ENCODE data around the gene PACS1. TPM values are rescaled to one million over a fixed set of nuclear protein-coding genes. Genes with fewer than 3 reads are reported as not detected.
A peak's percentile ranks its signal among the peaks of the same experiment; 100 is the strongest.

PACS1 gene
- total RNA-seq, 1 experiment from 2014 or later: 9.0 TPM

DNA sequence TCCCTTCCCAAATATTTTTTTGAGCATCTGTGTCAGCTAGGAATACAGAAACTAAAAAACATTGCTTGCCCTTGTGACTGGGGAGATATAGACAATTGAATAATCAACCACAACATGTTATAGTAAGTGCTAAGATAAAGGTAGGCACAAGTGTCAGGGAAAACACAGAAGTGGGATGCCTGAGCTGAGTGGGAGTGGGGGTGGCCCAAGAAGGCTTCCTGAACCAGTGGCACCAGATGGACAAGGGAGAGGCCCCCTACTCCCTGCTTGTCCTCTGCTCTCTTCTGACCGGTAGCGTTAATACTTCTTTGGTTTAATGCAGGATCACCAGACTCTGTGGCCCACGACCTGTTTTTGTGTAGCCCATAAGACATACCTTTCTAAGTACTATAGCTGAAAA is 48.8 kb downstream of the PACS1 start:
- in situ Hi-C loops (cut with HindIII; ENCODE audit: low pct_unique_long_range_greater_than_20kb, low sequenced_read_pairs): no loop called here
- no peak for DNase-seq (ENCODE audit: low read depth, low spot score)

DNA sequence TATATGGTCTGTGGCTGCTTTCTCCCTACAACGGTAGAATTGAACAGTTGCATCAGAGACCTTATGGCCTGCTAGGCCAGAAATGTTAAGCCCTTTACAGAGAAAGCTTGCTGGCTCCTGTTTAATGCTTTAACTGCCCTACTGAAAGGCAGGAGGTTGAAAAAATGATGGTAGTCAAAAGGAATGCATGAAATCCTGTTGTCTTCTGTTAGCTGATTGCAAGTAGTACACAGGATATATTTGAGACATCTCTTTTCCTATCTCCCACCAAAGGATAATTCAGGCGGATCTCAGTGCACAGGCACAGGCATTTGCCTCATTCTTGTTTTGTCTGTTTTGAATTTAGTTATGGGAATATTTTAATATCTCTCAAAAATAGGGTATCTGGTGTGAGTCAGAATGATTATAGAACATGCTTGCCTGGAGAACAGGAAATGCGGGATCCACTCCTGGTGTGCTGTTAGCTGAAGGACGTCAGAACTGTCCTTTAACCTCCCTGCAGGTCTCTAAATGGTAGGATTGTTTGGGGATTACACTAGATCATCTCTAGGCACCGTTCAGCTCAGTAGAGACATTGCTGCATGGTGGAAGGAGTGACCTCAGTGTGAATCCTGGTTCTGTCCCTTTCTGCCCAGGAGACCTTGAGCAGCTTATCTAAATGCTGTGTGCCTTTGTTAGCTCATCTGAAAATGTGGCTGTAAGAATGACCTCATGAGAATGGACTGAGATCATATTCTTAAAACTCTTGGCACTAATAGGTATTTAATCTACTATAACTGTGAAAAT is 49.5 kb downstream of the PACS1 start:
- peak; percentile 87 for DNase-seq (ENCODE audit: low read depth, low spot score)
- in situ Hi-C loops (cut with HindIII; ENCODE audit: low pct_unique_long_range_greater_than_20kb, low sequenced_read_pairs): no loop called here

DNA sequence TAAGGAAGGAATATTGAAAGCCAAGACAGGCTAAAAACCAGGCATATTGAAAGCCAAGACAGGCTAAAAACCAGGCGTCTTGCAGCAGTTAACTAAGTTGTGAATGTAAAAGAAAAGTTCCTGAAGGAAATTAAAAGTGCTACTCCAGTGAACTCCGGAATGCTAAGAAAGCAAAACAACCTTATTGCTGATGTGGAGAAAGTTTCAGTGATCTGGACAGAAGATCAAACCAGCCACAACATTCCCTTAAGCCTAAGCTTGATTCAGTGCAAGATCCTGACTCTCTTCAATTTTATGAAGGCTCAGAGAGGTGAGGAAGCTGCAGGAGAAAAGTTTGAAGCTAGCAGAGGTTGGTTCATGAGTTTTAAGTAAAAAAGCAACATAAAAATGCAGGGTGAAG is 51.4 kb downstream of the PACS1 start:
- no peak for DNase-seq (ENCODE audit: low read depth, low spot score)
- in situ Hi-C loops (cut with HindIII; ENCODE audit: low pct_unique_long_range_greater_than_20kb, low sequenced_read_pairs): no loop called here

DNA sequence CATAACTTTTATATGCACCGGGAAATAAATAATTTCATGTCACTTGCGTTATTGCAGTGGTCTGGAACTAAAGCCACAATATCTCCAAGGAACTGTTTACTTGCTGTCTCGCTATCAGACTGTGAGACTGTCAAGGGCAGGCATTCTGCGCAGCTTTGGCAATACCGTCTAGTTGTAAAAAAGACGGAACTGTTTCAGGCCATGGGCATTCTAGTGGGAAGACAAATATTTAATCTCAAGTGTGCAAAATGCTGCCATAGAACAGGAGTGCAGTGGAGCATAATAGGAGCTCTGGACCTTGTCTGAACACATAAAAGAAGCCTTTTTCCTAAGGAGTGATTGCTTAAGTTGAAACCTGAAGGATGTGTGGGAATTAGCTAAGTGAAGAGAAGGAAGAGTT is 53.8 kb downstream of the PACS1 start:
- no peak for DNase-seq (ENCODE audit: low read depth, low spot score)
- in situ Hi-C loops (cut with HindIII; ENCODE audit: low pct_unique_long_range_greater_than_20kb, low sequenced_read_pairs): no loop called here

DNA sequence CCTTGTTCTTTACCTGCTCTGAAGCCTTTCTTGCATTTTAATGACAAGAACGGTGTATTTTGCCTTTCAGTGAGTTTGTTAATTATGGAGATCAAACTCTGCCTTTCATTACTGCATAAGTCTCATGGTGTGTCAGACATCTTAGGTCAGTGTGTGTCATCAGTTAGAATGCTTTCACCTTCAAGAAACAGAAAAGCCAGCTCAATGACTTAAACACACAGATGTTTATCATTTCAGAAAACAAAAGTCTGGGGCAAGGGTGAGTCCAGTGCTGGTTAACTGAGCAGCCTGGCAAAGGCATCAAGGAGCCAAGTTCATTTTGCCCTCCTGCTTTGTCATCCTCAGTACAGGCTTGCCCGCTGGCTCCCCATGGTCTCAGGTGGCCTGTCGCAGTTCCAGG is 54.5 kb downstream of the PACS1 start:
- DNase-seq (ENCODE audit: low read depth, low spot score): no peak
- in situ Hi-C loops (cut with HindIII; ENCODE audit: low pct_unique_long_range_greater_than_20kb, low sequenced_read_pairs): no loop called here

DNA sequence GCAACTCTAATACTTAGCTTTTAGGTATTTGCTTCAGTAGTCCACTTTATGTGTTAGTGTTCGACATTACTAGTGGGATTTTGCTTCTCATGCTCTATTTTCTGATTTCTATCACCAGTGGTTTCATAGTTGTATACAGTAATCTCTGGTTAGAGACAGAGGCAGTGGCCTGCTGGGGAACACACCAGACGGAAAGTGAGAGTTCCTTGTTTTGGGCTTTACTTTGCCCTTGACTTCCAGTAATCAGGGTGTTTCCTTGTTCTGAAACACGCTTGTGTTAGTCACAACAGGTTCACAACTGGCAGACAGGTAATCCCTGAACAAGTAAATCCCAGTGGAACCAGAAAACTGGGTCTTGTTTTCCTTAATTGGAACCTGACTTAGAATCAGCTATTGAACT is 56.0 kb downstream of the PACS1 start:
- in situ Hi-C loops (cut with HindIII; ENCODE audit: low pct_unique_long_range_greater_than_20kb, low sequenced_read_pairs): no loop called here
- no peak for DNase-seq (ENCODE audit: low read depth, low spot score)

DNA sequence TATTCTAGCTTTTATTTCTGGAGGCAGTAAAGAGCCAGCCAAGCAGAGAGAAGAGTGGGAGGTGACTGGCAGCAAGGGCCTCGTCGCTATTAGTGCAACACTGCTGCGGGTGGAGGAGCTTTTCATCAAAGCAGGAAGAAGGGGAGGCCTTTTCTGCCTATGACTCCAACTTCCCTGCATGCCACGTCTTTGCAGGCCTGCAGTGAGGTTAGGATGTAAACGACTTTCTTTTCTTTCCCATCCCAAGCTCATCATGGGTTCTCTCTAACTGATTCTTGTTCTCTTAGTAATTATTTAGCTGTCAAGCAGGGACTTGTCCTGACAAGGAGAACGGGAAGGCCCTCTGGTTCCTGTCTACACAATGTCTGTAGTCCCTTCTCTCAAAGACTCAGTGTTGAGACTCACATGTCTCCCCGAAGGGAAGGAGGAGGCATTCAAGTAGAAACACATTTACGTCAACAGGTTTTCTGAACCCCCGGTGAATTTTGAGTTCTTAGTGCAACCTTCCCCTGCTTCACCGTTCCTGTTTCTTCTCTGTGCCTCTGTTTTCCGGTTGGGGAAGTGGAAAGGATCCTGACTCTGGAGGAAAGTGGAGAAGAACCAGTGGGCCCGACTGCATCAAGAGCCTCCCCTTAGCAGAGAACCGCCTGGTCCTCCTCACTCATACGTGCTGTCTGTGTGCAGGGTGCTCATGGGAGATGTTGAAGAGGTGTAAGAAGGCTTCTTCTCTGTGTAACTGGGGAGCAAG is 56.9 kb downstream of the PACS1 start:
- in situ Hi-C loops (cut with HindIII; ENCODE audit: low pct_unique_long_range_greater_than_20kb, low sequenced_read_pairs): no loop called here
- peak; percentile 11 for DNase-seq (ENCODE audit: low read depth, low spot score)

DNA sequence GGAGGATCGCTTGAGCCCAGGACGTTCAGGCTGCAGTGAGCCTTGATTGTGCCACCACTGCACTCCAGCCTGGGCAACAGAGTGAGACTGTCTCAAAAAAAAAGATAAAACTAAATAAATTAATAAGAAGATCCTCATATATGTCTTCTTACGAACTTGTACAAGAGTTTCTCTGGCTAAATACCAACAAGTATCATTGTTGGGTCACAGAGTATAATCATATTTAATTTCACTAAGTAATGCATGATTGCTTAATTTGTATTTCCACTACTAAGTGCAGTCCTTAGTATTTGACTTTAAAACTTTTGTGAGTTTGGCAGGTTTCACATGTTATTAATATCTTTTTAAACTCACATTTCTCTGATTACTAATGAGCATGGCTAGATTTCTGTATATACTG is 60.9 kb downstream of the PACS1 start:
- in situ Hi-C loops (cut with HindIII; ENCODE audit: low pct_unique_long_range_greater_than_20kb, low sequenced_read_pairs): no loop called here

DNA sequence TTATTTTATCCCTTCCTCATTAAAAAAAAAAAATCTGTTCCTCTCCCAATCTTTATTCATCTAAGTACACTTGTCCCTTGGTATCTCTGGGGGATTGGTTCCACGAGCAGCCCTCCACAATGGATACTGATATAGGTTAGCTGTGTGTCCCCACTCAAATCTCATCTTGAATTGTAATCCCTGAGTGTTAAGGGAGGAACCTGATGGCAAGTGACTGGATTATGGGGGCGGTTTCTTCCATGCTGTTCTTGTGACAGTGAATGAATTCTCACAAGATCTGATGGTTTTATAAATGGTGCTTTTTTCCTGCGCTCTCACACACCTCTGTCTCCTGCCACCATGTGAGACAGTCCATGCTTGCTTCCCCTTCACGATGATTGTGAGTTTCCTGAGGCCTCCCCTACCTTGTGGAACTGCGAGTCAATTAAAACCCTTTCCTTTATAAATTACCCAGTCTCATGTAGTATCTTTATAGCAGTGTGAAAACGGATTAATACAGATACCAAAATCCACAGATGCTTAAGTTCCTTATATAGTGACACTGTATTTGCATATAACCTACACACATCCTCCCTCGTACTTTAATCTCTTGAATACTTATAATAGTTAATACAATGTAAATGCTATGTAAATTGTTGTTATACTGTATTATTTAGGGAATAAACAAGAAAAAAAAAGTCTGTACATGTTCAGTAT is 62.0 kb downstream of the PACS1 start:
- in situ Hi-C loops (cut with HindIII; ENCODE audit: low pct_unique_long_range_greater_than_20kb, low sequenced_read_pairs): no loop called here
- peak; percentile 10 for DNase-seq (ENCODE audit: low read depth, low spot score)

More for the DNA sequence above, 60.9 kb downstream of the PACS1 start:
- no peak for DNase-seq (ENCODE audit: low read depth, low spot score)

DNA sequence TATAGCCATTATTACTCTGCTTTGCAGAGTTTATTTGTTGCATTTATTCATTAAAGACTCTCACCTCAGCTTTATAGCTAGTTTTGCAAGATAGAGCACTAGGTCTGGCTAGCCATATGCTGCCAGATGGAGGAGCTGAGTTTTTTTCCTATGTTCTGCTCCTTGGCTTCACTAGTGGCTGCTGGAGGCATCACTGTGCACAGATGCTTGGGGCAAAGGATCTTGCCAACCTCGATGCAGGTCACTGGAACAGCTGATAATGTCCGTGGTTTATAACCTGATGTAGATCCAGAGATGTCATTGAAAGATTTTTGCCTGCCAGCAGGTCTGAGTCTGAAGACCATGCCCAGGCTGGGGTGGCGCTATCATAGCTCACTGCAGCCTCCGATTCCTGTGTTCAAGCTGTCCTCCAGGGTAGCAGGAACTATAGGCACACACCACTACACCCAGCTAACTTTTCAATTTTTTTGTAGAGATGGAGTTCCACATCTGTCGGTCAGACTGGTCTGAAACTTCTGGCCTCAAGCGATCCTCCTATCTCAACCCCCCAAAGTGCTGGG is 63.2 kb downstream of the PACS1 start:
- DNase-seq (ENCODE audit: low read depth, low spot score): no peak
- in situ Hi-C loops (cut with HindIII; ENCODE audit: low pct_unique_long_range_greater_than_20kb, low sequenced_read_pairs): no loop called here

DNA sequence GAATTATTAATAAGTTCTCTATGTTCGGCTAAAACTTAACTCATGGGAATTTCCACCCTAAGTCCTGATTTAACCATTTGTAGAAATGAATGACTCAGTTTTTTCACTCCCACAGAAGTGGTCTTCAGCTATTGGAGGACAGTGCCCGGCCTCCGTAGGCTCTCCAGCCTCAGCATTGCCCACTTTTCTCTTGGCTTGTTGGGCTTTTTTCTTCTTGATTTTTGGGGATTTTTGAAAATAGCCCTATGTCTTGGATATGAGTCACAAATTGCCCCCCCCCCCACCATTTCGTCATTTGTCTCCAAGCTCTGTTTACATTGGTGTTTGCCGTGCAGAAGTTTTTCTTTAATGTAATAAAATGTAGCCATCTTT is 66.7 kb downstream of the PACS1 start:
- in situ Hi-C loops (cut with HindIII; ENCODE audit: low pct_unique_long_range_greater_than_20kb, low sequenced_read_pairs): no loop called here
- no peak for DNase-seq (ENCODE audit: low read depth, low spot score)

DNA sequence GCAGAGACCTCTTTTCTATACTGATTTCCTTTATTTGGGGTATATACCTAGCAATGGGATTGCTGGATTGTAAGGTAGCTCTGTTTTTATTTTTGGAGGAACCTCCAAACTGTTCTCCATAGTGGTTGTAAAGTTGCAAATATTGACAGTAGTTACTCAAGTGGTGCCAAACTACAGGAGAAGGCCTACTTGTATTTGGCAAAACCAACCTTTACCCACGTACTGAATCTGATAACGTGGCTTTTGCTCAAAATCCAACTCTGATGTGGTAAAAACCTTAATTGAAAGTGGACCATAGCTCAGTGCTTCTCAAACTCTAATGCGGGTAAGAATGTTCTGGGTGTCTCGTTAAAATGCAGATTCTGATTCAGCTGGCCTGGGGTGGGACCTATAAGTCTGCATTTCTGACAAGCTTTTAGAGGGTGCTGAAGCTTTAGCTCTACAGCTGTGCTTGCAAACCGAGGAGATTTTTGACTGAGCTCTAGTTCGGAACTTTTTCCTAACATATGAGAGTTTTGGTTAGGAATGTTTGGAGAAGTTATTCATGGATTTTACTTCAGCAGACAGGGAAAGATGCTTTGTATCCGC is 69.8 kb downstream of the PACS1 start:
- DNase-seq (ENCODE audit: low read depth, low spot score): no peak
- in situ Hi-C loops (cut with HindIII; ENCODE audit: low pct_unique_long_range_greater_than_20kb, low sequenced_read_pairs): no loop called here

DNA sequence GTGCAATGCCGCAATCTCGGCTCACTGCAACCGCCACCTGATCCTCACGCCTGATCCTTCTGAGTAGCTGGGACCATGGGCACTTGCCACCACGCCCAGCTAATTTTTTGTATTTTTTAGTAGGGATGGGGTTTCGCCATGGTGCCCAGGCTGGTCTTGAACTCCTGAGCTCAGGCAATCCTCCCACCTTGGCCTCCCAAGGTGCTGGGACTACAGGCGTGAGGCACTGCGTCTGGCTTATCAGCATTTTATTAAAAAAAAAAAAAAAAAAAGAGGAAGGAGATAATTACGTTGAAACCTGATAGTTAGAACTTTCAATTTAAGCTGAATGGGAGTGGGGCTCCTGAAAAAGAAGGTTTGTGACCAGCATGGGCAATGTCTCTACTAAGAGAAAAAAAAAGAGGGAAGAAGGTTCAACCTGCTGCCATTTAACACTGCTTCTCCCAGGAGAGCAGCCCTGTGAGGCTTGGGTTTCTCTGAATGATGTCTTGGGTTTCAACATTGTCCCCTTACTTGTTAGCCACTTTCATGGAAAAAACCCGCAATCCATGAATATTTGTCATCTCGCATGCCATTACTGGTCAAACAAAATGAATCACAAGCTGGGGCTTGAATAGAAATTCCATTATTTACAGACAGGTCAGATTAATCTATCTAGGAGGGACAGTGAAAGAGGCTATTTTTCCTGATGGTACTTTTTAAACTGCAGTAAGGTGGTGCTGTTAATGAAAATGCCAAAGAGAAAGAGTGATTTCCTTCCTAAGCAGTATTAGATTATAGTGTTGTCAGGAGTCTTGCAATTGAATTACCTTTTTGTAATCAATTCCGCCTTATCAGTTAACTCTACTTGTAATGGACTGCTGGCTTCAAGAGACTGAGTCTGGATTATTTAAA is 72.5 kb downstream of the PACS1 start:
- in situ Hi-C loops (cut with HindIII; ENCODE audit: low pct_unique_long_range_greater_than_20kb, low sequenced_read_pairs): no loop called here
- no peak for DNase-seq (ENCODE audit: low read depth, low spot score)

DNA sequence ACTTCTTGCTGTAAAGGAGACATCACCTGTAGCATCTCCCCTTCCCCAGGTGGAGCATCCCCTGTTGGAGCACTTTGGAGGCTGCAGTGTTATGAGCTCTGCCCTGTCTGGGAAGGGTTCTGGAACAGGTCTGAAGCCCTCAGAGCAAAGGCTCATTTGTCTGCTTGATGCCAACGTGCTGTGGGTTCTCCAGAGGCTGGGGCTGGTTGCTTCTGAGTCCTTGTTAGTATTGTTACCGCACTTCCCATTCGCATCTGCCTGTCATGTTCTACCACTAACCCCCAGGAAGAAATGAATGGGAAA is 73.1 kb downstream of the PACS1 start:
- in situ Hi-C loops (cut with HindIII; ENCODE audit: low pct_unique_long_range_greater_than_20kb, low sequenced_read_pairs): no loop called here
- DNase-seq (ENCODE audit: low read depth, low spot score): no peak

DNA sequence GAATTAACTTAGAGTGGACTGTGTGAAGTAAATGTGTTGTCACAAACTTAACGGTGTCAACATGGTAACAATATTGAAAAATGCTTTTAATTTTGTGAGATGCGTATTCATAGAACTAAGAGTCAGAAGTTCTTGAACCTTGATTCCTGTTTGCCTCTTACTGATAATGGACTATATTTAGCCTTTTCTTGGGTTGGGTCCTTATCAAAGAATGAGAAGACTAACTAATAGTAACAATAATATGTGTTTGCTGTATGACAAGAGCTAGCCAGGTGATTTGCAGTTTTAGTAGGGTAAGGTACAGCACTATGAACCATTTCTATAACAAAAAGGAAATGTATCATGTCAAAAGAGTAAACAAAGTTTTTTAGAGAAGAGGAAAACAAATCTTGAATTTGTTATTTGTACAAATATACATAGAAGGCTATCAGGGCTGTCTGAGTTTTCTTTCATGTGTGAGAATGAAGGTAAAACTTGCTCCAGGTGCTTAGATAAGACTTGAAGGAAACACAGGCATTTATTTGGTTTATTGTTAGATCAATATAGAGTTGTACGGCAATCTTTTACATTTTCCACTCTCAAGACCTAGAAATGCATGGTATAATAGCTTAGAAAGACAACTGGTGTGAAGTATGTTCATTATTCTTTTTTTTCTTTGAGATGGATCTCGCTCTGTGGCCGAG is 74.1 kb downstream of the PACS1 start:
- DNase-seq (ENCODE audit: low read depth, low spot score): no peak
- in situ Hi-C loops (cut with HindIII; ENCODE audit: low pct_unique_long_range_greater_than_20kb, low sequenced_read_pairs): no loop called here

DNA sequence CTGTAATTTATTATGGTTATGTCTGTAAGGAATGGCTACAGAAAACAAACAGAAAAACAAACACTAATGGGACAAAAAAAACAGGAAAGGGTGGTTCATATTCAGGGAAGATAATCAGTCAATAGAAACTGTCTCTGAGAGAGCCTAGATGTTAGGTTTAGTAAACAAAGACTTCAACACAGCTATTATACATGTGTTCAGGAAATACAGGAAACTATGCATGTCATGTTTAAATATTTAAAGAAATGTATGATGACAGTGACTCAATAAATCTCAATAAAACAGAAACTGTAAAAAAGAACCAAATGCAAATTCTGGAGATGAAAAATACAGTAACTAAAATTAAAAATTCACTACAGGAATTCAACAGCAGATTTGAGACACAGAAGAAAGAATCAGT is 76.0 kb downstream of the PACS1 start:
- in situ Hi-C loops (cut with HindIII; ENCODE audit: low pct_unique_long_range_greater_than_20kb, low sequenced_read_pairs): no loop called here
- DNase-seq (ENCODE audit: low read depth, low spot score): no peak

DNA sequence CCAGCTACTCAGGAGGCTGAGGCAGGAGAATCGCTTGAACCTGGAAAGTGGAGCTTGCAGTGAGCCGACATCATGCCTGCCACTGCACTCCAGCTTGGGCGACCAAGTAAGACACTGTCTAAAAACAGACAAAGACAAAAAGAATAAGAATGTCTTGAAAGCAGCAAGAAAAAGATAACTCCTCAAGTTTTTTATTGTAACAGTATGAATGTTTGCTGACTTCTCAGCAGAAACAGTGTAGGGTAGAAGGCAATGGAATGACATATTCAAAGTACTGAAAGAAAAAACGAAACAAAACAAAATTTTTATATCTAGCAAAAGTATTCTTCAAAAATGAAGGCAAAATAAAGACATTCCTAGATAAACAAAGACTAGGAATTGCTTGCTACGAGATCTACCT is 76.9 kb downstream of the PACS1 start:
- in situ Hi-C loops (cut with HindIII; ENCODE audit: low pct_unique_long_range_greater_than_20kb, low sequenced_read_pairs): no loop called here
- DNase-seq (ENCODE audit: low read depth, low spot score): no peak
